Measurements from ENCODE around the gene CTNNA3.

GRCh38 chr10:66639371-66639770 lies 1056.6 kb downstream of the CTNNA3 start:
- TF ChIP-seq CTCF (IDR thresholded peaks at IDR 0.05; ENCODE audit: insufficient read depth, low read length, poor library complexity, severe bottlenecking) = no peak
- no peak for TF ChIP-seq EZH2phosphoT487 (conservative IDR thresholded peaks at IDR 0.05; ENCODE audit: low read length)
